Neural cell (in vitro differentiated cells): ENCODE results near the gene DBR1.

Experiments used
- CTCF ChIP-seq: fragments of 450-650 bp; IDR thresholded peaks from 2 replicates; pipeline ENCODE4 v1.5.1; 2014; ENCODE audit warnings: antibody characterized with exemption, mild to moderate bottlenecking, moderate library complexity; ENCODE audit not compliant: poor library complexity, severe bottlenecking
- POLR2AphosphoS5 ChIP-seq: IDR thresholded peaks from 2 replicates; pipeline ENCODE4 v1.6.1; 2012
- RAD21 ChIP-seq: fragments of 450-650 bp; conservative IDR thresholded peaks from 2 replicates; pipeline ENCODE4 v1.6.1; 2014; ENCODE audit warnings: antibody characterized with exemption, mild to moderate bottlenecking, moderate library complexity
- REST ChIP-seq: IDR thresholded peaks from 2 replicates; pipeline ENCODE4 v1.6.1; 2012; ENCODE audit warnings: borderline replicate concordance
- TAF1 ChIP-seq: IDR thresholded peaks from 2 replicates; pipeline ENCODE4 v1.6.1; 2012; ENCODE audit warnings: low read depth

- TF ChIP-seq RAD21, result no peak
- no peak for TF ChIP-seq CTCF
- no peak for TF ChIP-seq TAF1
- TF ChIP-seq REST, result no peak
- TF ChIP-seq POLR2AphosphoS5, result no peak
Observed at GRCh38 chr3:138186803-138187295, 12.1 kb upstream of the DBR1 start.
